PFSK-1 (cell line): ENCODE data around the gene MUCL3.

Source experiments
- POLR2AphosphoS5 ChIP-seq: IDR thresholded peaks from 2 replicates; pipeline ENCODE4 v1.6.1; 2012; ENCODE audit warnings: low read depth, mild to moderate bottlenecking, control low read depth, low read length, moderate library complexity
- TAF1 ChIP-seq: IDR thresholded peaks from 2 replicates; pipeline ENCODE4 v1.6.1; 2012; ENCODE audit warnings: low read length, control low read depth, borderline replicate concordance; ENCODE audit not compliant: insufficient read depth
- TF ChIP-seq, protein P1 (sequence below), 2 experiments: IDR thresholded peaks; 2 replicates each; pipeline versions ENCODE4 v1.6.1 to v1.8.0; 2011 to 2012; ENCODE audit warnings: low read depth in 2 of 2, low read length in 2 of 2, control low read depth in 1 of 2, inconsistent platforms in 1 of 2, mild to moderate bottlenecking in 1 of 2, moderate library complexity in 1 of 2; ENCODE audit not compliant: insufficient read depth in 1 of 2

DNA sequence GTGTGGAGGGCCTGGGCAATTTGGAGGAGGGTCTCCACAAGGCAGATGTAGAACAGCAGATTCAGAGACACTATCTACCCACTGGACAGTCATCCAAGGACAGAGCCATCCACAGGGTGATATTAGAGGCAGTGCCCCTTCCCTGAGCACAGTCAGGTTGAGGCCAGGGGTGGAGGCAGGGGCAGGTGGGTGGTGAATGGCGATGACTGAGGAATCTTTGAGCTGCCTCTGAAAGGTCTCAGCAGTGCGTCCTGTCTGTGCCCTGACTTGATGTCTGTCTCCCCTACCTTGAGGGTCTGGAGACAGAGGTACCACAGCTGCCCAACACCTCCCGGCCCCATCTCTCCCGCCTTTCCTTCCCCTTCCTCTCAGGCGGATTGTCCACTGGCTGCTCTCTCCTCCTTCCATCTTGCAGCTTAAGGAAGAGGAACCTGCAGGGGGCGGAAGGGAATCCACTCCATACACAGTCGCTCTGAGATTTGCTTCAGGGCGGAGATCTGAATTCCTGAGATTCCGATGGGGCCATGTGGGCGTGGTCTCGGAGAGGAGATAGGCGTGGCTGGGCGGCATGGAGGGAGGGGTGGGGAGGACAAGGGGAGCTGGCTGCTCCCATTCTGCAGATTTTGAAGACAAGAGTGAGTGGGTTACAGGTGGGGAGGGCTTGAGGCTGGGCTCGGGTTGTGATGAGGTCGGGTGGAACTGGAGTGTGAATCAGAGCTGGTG lies 1.7 kb downstream of the MUCL3 start:
- TF ChIP-seq TAF1 (no peak), POLR2AphosphoS5 (no peak)
- TF ChIP-seq, protein P1, sequence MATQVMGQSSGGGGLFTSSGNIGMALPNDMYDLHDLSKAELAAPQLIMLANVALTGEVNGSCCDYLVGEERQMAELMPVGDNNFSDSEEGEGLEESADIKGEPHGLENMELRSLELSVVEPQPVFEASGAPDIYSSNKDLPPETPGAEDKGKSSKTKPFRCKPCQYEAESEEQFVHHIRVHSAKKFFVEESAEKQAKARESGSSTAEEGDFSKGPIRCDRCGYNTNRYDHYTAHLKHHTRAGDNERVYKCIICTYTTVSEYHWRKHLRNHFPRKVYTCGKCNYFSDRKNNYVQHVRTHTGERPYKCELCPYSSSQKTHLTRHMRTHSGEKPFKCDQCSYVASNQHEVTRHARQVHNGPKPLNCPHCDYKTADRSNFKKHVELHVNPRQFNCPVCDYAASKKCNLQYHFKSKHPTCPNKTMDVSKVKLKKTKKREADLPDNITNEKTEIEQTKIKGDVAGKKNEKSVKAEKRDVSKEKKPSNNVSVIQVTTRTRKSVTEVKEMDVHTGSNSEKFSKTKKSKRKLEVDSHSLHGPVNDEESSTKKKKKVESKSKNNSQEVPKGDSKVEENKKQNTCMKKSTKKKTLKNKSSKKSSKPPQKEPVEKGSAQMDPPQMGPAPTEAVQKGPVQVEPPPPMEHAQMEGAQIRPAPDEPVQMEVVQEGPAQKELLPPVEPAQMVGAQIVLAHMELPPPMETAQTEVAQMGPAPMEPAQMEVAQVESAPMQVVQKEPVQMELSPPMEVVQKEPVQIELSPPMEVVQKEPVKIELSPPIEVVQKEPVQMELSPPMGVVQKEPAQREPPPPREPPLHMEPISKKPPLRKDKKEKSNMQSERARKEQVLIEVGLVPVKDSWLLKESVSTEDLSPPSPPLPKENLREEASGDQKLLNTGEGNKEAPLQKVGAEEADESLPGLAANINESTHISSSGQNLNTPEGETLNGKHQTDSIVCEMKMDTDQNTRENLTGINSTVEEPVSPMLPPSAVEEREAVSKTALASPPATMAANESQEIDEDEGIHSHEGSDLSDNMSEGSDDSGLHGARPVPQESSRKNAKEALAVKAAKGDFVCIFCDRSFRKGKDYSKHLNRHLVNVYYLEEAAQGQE (IDR thresholded peaks at IDR 0.05; ENCODE audit: insufficient read depth in 1 of 2, low read depth in 2 of 2, low read length in 2 of 2): no peak
